T47D (cell line): Measurements from ENCODE around the gene RNF223.

Experiments used
- DNase-seq, 2 experiments: peaks; one replicate each; pipeline versions ENCODE4 v3.0.0 to v3.0.0-alpha.2; 2011 to 2012; ENCODE audit warnings: low read depth in 1 of 2, low spot score in 1 of 2
- JUND ChIP-seq: IDR thresholded peaks from 2 replicates; pipeline ENCODE4 v1.6.1; 2012; ENCODE audit warnings: low read depth
- in situ Hi-C: cut with HindIII; loops from 2 replicates; pipeline ENCODE4 v1.10.0; 2016; ENCODE audit warnings: low sequenced_read_pairs, low pct_unique_long_range_greater_than_20kb

Gene RNF223

GRCh38 chr1:1073743-1074587, at the start of gene RNF223:
Gene RNF223, minus strand, starts transcription at chr1:1074306. Its CDS starts 1,740 bp downstream, at chr1:1072566.
- DNase-seq = peak; percentile 87 to 98
- no peak for TF ChIP-seq JUND
- in situ Hi-C loops = no loop called here

- DNase-seq = peak in 1 of 2 experiments; percentile 49
- in situ Hi-C loops = no loop called here
- TF ChIP-seq JUND = no peak
Observed at GRCh38 chr1:1122981-1123480, 48.9 kb upstream of the RNF223 start.

GRCh38 chr1:1122078-1122811, 48.1 kb upstream of the RNF223 start:
- in situ Hi-C loops = no loop called here
- TF ChIP-seq JUND = no peak
- peak; percentile 76 to 81 for DNase-seq

GRCh38 chr1:1121611-1122077, 47.5 kb upstream of the RNF223 start:
- in situ Hi-C loops = no loop called here
- DNase-seq = no peak
- no peak for TF ChIP-seq JUND

GRCh38 chr1:1120866-1121591, 46.9 kb upstream of the RNF223 start:
- TF ChIP-seq JUND = no peak
- in situ Hi-C loops = no loop called here
- DNase-seq = no peak

GRCh38 chr1:1120096-1120495, 46.0 kb upstream of the RNF223 start:
- TF ChIP-seq JUND = no peak
- in situ Hi-C loops = no loop called here
- DNase-seq = no peak

GRCh38 chr1:1119272-1119890, 45.3 kb upstream of the RNF223 start:
- in situ Hi-C loops = no loop called here
- no peak for DNase-seq
- no peak for TF ChIP-seq JUND

- in situ Hi-C loops = no loop called here
- no peak for TF ChIP-seq JUND
Observed at GRCh38 chr1:1118876-1119220, 44.7 kb upstream of the RNF223 start.

GRCh38 chr1:1118011-1118875, 44.1 kb upstream of the RNF223 start:
- in situ Hi-C loops = no loop called here
- DNase-seq = no peak
- no peak for TF ChIP-seq JUND

More at GRCh38 chr1:1118876-1119220, 44.7 kb upstream of the RNF223 start:
- no peak for DNase-seq

- in situ Hi-C loops = no loop called here
- TF ChIP-seq JUND = no peak
- DNase-seq = no peak
Observed at GRCh38 chr1:1117469-1117831, 43.3 kb upstream of the RNF223 start.

GRCh38 chr1:1116701-1117468, 42.8 kb upstream of the RNF223 start:
- DNase-seq = no peak
- in situ Hi-C loops = no loop called here
- no peak for TF ChIP-seq JUND
